8988T (cell line): Measurements from ENCODE around the gene CST6.
"Not testable (repeated sequence)": the region's sequence is repeated elsewhere in the genome, so short reads cannot be mapped to it uniquely, and the experiment has no call there.

ENCODE experiments used
- DNase-seq: peaks from one replicate; pipeline ENCODE4 v3.0.0; 2011

The CST6 gene

DNA sequence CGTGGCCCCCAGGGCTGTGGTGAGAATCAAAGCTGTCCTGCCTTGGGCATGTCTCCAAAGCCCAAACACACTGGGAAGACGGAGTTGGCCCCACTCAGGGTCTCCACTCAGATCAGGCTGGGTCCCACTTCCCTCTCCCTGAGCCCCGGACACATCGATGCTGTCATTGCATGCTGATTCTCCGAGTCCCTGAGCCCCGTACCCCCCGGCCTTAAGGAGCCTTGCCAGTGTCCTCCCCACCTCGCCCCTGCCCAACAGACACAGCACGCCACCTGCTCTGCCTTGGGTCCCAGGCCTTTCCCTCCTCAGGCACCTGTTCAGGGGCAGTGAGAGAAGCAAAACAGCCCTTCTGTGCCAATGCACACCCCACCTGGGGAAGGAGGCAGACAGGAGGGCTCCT, 24.5 kb upstream of the CST6 start:
- DNase-seq = no peak

DNA sequence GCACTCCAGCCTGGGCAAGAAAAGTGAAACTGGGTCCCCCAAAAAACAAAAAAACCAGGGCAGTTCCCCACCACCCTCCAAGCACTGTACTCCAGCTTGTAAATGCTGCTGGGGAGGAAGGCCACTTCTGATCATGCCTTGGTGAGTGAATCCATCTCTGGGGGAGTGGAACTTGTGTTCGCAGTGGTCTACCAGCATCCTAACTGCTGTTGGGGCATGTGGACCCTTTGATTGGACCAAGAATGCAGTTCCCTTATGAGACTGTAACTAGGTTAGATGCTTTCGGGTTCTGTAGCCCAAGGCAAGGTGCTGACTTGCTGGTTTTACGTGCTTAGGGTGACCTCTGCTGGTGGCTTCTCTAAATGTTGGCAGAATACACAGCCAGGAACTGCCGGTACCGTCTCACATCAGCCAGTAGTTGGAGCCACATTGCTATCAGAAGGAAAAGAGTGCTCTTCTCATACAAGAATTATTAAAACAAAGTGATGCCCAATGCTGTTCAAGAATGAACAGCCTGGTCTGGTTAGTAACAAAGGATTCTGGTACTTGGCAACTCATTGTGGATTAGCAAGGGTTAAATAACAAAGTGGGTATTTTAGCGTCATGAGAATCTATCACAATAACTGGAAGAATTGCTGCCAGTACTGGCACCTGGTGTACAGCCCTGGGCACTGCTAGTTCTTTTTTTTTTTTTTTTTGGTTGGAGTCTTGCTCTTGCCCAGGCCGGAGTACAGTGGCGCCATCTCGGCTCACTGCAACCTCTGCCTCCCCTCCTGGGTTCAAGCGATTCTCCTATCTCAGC, 22.8 kb upstream of the CST6 start:
- peak; percentile 75 for DNase-seq

DNA sequence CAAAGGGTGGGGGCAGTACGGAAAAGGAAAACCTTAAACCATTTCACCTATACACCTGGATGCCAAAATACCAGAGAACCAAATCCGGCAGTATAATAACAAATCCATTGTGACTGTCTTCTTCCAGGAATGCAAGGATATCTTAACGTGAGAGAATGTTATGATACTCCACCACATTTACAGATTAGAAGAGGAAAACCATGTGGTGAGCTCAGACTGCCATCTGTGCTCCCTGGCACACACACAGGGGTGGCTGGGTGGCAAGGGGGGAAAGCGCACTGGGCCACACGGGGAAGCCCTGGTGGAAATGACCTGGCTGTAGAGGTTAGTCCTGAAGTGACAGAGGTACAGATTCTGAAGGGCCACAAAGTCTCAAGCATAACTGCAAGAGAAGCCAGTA, 19.8 kb upstream of the CST6 start:
- no peak for DNase-seq

DNA sequence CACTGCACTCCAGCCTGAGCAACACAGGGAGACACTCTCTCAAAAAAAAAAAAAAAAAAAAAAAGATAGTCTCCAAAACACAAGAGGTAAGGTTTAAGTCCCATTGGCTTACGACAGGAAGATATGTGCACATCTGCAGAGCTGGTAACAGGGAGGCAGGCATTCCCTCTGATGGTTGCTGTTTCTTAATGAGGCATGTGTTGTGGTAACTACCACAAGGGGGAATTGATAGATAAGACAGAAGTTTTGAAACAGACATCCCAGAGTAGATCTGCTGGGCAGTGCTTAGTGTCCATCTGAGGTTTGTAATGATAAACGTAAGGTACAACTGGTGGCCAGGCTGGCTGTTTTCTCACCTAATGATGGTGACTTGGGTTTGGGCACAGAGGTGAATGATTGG, 14.5 kb upstream of the CST6 start:
- no peak for DNase-seq

DNA sequence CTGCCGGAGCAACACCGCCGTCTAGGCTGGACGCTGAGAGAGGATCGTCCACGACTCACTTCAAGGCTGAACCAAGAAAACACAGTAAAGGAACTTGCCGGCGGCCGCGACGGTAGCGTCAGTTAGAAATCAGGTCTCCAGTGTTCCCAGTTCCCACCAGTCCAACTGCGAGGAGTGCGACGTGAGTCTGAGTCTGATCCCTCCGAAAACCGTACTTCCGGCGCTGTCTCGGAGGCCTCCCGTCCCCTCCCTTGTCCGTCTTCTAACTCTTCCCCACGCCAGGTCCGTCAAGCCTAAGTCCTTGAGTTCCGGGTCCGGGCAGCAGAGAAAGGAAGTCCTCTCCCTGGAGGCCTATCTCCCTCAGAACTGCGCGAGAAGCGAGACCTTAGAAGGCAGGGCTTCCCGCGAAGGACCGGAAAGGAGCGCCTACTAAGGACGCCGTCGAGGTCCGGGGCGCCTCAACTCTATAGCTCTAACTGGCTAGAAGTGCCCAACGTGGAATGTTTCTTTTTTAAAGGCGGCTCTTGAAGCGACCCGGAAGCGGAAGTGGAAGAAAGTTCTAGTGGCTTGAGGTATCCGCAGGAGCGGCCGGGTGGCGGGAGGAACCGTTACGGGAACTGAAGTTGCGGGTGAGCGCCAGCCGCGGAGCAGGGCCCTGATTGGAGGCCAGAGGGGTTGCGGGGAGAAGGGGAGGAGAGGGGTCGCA, 9.7 kb upstream of the CST6 start, which contains the start of the genes BANF1 and EIF1AD:
TSS of gene BANF1 (plus strand) at position 562 of the 706 bp plus-strand sequence. CDS start 748 bp downstream, outside the sequence.
TSS of gene EIF1AD (minus strand) at position 216 of the 706 bp plus-strand sequence. CDS start 1,768 bp downstream, outside the sequence.
- peak; percentile 91 for DNase-seq

DNA sequence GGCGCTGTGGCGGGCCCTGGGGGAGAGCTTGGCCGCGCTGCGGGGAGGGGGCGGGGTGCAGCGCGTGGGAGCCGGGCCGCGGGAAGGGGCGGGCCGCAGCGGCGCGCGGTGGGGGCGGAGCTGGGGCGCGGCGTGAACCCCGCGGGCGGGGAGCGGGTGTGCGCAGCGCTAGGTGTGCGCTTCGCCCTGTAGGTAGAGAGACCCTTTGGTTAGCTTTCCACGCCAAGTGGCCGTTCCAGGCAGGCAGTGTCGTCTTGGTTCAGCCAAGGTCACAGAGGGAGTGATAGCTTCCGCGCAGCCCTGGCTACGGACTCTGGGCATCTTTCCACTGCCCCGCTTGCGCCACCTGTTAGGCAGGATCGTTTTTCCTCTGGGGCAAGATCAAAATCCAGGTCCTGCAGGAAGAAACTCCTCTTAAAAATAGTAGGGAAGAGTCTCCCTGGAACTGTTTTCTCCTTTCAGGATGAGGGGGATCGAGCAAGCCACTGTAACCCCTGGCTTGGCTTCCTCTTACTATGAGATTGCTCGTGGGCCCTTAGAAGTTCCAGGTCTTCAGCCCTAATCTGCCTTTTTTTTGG, 9.1 kb upstream of the CST6 start:
- peak; percentile 55 for DNase-seq

DNA sequence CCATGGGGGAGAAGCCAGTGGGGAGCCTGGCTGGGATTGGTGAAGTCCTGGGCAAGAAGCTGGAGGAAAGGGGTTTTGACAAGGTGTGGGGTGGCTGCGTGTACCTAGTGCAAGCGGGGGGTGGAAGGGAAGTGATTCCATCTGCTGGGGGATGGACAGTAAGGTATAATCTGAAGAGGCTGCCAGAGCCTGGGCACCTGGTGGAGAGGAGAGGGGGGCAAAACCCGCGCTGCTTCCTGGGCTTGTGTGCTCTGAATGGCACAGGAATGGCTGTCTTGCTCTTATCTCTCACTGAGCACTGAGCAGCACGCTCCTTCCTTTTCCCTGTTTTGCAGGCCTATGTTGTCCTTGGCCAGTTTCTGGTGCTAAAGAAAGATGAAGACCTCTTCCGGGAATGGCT, 8.5 kb upstream of the CST6 start:
- no peak for DNase-seq

DNA sequence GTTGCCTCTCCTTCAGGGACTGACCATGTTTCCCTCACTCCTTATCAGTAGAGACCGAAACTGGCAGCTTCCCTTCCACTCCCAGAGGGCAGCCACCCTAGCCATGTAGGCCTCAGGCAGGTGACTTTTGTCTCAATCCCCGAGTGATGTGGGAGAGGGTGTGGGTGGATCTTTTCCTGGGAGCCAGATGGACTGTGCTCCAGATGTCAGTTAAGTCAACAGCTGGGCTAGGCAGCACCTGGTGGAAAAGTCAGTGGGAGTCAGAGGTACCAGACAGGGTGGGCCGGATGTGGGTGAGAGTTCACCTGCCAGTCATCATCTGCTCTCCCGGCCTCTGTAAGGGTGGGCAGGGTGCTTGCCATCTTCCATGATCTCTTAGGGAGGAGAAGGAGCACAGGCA, 7.6 kb upstream of the CST6 start:
- DNase-seq = no peak

DNA sequence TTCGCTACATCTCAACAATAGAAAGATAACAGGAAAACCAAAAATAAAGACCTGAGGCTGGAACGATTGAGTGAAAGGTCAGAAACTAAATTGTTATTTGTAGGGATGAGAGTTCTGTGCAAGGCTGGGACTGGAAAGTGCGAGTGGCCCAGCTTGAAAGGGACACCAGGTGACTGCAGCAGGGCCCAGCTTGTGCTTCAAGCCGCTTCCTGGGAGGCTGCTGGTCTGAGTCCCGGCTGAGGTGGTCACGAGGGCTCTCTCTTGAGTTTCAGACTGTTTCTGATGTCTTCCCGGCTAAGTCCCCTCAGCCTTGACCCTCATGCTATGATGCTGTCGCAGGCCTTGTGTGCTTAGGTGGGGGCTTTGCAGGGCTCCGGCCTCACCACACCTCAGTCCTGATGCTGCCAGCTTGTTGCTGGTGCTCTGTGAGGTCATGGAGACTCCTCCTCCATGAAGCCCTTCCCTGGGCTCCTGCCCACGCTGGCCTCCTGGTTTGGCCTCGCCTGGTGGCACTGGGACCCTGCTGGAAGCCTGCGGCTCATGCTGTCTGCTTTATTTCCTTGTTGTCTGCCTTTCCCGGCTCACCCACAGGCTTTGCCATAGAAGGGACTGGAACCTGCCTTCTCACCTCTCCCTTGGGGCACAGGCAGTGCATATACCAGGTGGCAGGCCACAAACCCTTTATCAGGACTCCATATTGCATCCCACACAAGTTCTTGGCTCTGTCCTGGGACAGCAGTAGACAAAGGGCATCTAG, 5.5 kb upstream of the CST6 start:
- DNase-seq = no peak

DNA sequence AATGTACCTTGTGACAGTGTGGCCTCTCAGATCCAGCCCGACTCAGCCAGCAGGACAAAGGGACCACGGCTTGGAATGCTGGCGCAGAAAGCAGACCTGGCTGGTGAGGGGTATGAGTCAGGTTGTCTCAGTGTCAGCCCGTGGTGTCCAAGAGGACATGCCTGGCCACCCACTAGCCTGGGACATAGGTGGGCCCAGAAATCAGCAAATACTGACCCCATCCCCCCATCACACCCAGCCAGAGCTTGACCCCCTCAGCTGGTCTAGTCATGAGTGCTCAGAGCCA, 5.0 kb upstream of the CST6 start:
- DNase-seq = no peak

DNA sequence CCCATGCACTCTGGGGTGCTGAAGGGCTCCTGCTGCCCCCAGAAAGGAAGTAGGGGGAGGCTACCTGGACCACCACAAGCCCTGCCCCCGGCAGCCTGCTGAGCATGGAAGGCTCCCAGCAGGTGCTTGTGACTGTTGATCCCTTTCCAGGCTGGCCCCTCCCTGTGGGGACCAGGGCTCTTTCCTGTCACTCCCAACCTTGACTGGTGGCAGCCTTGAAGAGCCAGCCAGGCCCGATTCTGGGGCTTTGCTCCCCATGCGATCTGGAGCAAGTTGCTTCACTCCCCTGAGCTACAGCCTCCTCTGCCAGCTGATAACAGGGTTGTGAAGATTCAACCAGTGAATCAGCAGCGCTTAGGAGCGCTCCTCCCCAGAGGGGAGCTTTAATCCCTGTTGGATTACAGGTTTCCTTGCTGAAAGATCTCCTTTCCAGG, 4.6 kb upstream of the CST6 start:
- DNase-seq = no peak

DNA sequence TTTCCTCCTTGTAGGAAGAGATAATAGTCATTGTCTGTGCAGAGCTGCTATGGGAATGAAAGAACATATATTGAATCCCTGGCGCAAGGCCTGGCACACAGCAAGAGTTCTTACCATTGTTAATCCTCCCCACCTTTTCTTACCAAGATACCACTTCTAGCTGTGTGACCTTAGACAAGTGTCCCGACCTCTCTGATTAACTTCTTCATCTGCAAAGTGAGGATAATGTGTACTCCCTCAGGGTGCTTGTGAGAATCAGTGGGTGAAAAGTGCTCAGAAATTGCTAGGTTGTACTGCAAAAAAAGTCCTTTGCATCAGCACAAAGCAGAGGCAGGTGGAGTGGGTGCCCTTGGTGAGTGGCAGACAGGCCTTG, 3.7 kb upstream of the CST6 start:
- DNase-seq = no peak

DNA sequence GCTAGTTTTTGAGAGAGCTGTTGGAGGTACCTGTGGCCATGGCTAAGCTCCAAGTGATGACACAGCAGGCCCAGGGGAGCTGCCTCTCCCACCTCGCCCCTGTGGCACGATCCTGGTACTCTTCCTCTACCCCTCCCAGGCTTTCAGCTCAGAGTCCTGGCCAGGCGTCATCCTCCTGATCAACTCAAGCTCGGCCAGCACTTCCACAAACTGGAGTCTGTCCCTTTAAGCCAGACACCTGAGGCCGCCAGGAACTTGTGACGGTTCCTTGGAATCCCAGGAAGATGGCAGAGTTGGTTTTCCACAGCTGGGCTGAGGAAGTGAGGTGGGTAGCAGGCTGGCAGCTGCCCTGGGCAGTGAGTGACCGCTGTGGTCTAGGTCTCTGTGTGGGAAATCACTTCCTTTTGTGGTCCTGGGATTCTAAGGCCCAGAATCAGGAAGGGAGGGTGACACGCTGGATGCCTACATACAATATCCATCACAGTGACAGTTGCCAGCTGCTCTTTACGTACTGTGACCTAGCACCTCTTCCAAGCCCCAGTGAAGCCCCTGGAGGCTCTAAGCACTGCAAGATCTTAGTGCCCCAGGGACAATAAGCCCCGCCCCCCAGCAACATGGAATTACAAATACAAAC, 3.2 kb upstream of the CST6 start:
- DNase-seq = peak; percentile 68

DNA sequence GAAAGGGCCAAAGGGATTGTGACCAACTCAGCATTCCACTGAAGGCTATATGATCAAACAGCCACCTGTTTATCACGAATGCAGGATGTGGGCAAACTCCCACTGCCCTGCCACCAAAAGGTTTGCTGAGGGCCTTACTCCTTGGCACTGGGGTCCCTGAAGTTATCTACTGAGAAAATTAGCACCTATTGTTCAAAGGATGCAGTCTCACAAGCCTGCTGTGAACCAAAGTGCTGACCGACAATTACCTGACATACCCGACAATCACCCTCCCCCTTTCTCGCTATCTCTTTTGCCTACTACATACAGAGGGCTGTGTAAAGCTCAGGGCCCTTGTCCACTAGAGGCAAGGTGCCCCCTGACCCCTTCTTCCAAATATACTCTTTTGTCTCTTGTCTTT, 1.8 kb upstream of the CST6 start:
- not testable (repeated sequence) for DNase-seq

DNA sequence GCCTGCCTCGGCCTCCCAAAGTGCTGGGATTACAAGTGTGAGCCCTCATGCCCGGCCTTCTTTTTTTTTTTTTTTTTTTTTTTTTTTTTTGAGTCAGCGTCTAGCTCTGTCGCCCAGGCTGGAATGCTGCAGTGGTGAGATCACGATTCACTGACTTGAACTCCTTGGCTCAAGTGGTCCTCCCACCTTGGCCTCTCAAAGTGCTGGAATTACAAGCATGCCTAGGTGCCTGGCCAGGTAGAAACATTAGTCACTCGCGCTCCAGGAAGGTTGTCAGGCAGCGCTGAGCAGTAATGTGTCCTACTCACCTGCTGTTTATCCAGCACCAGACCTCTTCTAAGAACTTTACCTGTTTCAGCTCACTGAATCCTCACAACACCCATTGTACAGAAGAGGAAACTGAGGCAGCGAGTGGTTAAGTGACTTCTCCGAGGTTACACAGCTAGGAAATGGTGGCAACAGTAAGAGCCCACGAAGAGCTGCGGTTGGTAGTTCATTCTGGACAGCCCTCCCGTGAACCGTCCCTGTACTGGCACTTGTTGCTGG, 496 bp upstream of the CST6 start:
- DNase-seq = peak; percentile 79

DNA sequence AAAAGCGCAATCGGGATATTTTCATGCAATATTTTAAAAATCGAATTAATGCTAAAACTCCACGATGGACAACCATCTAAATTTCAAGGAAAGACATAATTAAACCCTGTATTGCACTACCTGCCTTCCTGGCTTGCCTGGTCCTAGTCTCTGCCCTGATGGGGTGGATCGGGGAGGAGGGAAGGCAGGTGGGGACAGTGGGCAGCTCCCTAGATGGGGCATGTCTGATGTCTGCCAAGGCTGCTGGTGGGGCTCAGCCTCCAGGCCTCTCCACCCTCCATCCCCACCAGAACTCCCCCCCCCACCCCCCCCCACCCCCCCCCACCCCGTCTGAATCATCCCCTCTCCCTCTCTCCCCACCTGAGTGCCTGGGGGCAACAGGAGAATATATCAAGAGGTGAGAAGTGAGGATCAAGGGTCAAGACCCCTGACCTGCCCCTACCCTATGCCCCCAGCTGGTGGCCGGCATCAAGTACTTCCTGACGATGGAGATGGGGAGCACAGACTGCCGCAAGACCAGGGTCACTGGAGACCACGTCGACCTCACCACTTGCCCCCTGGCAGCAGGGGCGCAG, 650 bp downstream of the CST6 start:
- DNase-seq = peak; percentile 71

DNA sequence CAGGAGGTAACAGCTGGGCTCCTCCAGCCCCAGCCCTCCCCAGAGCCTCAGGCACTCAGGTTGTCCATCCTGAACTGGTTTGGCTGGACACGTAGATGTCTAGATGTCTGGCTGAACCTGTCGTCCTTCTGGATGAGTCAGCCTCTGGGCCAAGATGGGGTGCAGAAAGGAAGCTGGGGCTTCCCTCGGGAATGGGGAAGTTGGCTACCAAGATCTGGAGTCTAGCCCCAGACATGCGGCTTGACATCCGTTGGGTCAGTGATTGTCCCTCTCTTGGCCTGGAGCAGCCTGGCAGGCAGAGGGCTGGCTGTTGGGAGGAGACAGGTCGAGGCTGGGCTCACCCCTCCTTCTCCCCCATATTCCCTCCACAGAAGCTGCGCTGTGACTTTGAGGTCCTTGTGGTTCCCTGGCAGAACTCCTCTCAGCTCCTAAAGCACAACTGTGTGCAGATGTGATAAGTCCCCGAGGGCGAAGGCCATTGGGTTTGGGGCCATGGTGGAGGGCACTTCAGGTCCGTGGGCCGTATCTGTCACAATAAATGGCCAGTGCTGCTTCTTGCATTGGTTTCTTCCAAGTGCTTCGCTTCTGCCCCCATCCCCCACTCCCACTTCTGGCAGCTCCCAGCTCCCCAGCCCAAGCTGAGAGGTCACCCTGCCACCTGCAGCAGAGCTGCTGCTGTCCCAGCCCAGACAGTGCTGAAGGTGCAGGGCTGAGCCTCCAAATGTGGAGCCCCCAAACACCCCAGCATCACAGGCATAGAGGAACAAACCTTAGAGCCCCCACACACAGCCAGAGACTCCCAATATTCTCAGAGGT, 1.3 kb downstream of the CST6 start:
- no peak for DNase-seq

DNA sequence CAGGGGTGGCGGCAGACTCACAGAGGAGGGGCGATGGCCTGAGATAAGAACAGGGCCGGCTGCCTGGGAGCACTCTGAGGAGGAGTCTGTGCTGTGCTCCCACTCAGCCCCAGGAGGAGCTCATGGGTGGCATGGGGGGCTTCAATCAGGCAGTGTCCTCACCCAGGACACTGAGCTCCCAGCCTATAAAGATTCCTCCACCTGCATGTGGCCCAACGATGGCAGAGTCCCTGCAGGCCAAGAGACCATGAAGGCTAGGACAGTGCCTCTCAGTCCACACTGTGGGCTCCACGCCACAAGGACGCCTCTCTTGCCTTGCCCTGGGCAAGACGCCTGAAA, 1.9 kb downstream of the CST6 start:
- no peak for DNase-seq

DNA sequence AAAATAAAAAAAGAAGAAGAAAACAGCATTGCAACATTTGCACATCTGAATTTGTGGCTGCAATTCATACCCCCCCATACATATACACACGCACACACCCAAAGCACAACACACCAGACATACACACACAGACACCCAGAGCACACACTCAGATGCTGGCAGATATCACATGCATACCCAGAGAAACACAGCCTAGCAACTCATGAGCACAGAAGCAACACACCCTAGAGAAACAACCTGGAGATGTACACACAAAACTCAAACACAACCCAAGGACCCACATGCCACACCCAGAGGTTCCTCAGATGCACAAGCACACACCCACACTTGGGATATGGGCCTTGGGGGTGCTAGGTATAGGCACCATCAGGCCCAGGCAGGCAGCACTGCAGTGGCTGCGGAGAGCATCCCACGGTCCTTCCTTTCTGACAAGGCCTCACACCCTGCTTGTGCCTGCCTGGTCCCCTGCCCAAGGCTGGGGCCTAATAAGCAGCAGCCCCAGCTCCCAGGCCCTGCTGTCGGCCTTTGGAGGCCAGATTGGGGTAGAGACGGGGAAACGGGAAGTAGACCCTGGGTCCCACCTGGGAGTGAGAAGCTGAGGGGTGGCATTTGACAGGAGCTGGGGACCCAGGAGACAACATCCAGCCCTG, 3.1 kb downstream of the CST6 start:
- peak; percentile 55 for DNase-seq

DNA sequence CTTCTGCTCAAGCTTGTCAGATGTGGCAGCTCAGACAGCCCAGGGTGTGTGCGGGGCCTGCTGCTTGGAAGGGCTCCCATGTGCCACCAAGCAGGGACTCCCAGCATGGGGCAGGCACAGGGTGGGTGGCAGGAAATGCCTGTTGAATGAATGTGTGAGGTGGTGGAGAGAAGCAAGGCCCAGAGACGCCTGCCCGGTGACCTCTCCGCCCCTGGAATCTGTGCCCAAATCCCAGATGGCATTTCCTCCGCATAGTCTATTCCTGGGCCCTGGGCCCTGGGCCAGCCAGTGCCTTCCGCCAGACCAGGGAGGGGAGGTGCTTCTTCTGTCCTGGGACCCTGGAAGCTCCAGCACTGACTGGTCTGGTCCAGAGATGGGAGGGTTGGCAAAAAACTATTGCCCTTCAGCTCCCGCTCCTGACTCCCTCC, 3.7 kb downstream of the CST6 start:
- peak; percentile 98 for DNase-seq
